ENCODE data around the gene PIK3CA. TPM values are rescaled to one million over a fixed set of nuclear protein-coding genes. Genes with fewer than 3 reads are reported as not detected.

PIK3CA gene
- polyA plus RNA-seq, 1 experiment, result 21.4 TPM

GRCh38 chr3:179289295-179289694, 141.1 kb downstream of the PIK3CA start:
- TF ChIP-seq, protein P1, sequence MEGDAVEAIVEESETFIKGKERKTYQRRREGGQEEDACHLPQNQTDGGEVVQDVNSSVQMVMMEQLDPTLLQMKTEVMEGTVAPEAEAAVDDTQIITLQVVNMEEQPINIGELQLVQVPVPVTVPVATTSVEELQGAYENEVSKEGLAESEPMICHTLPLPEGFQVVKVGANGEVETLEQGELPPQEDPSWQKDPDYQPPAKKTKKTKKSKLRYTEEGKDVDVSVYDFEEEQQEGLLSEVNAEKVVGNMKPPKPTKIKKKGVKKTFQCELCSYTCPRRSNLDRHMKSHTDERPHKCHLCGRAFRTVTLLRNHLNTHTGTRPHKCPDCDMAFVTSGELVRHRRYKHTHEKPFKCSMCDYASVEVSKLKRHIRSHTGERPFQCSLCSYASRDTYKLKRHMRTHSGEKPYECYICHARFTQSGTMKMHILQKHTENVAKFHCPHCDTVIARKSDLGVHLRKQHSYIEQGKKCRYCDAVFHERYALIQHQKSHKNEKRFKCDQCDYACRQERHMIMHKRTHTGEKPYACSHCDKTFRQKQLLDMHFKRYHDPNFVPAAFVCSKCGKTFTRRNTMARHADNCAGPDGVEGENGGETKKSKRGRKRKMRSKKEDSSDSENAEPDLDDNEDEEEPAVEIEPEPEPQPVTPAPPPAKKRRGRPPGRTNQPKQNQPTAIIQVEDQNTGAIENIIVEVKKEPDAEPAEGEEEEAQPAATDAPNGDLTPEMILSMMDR (IDR thresholded peaks at IDR 0.05; ENCODE audit: low read depth, low read length), result no peak

More at GRCh38 chr3:179289295-179289694, 141.1 kb downstream of the PIK3CA start:
- ChIA-PET CTCF (no interaction called here), POLR2A (no interaction called here)
- Histone ChIP-seq H3K9me3 (ENCODE audit: control insufficient read depth, insufficient read depth, low read length) (no peaks in the 10 kb centered on the region), H3K27ac (ENCODE audit: low read depth, low read length) (no peak overlapping the region), H3K27me3 (ENCODE audit: control insufficient read depth, insufficient read depth, low read length) (no peaks in the 10 kb centered on the region), H3K4me3 (ENCODE audit: low read depth, low read length) (no peak overlapping the region)
- no peak for DNase-seq (ENCODE audit: low read depth, low spot score)

Small RNA genes within 50 kb of the gene (small RNA-seq; reads per million reads assigned to genes)
- not detected for gene RF00402 (ENCODE audit: insufficient read length, low read depth)

Other genes with a start within 250 kb of the PIK3CA start
- 46.2 and 51.9 TPM in 2 replicates for gene ZMAT3, start 76.5 kb upstream of the PIK3CA start, polyA plus RNA-seq (2011; rRNA removed)
- 0.65 and 0.89 TPM in 2 replicates for gene KCNMB3, start 102.8 kb downstream of the PIK3CA start, polyA plus RNA-seq (2011; rRNA removed)
- 17.6 and 21.3 TPM in 2 replicates for gene ZNF639, start 174.7 kb downstream of the PIK3CA start, polyA plus RNA-seq (2011; rRNA removed)
- 39.2 and 63.0 TPM in 2 replicates for gene MFN1, start 199.4 kb downstream of the PIK3CA start, polyA plus RNA-seq (2011; rRNA removed)